ENCODE results near the gene RPS21.
A peak's percentile ranks its signal among the peaks of the same experiment; 100 is the strongest.

RPS21 gene

GRCh38 chr20:62408640-62409039 lies 21.7 kb downstream of the RPS21 start:
- no peak for TF ChIP-seq CTCF (IDR thresholded peaks at IDR 0.05; ENCODE audit: control extremely low read depth, extremely low read depth, low read depth, missing control alignments)
- DNase-seq (ENCODE audit: extremely low spot score), result no peak
- CTCF ChIA-PET, result interaction anchor here (1.5 to 2.2 kb wide), 2 partner anchors 14 to 400 kb away, joined by 3 to 9 read pairs; no protein-coding TSS in a partner anchor
- POLR2A ChIA-PET, result no interaction called here

DNA sequence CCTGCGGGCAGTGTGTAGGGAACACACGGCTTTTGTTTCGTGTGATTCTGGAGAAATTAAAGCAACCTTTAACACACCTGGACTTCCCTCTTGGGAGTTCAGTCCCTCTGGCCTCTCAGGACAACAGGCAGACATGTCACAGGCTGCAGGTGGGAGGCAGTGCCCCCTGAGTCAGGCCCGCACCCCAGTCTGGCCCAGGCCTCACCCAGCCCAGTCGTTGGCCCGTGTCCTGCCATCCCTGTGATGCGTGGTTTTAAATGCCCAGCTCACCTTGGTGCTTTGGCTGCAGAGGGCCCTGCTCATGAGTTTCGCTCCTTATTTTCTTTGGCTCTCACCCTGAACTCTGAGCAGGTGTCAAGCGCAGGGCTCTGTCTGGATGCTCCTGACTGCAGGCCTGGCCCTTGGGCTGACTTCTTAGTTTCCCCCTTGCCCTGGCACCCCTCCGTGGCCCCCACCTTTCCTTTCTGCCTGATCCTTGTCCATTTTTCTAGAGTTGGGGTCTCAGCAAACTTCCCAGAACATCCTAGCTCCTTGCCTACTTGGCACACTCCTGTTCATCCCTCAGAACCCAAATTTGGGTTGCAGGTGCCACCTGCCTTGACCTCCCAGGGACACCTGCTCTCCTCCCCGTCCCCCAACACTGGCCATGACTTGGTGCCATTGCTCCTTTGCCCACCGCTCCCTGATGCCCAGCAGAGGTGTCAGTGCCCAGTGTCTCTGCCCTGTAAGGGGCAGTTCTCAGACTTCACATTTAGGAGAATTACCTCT lies 22.4 kb downstream of the RPS21 start:
- ChIA-PET POLR2A (no interaction called here), CTCF (interaction anchor here (0.7 to 2.7 kb wide), 10 partner anchors 14 to 399 kb away, joined by 3 to 12 read pairs (median 6); partner anchors contain the start of gene ADRM1)

DNA sequence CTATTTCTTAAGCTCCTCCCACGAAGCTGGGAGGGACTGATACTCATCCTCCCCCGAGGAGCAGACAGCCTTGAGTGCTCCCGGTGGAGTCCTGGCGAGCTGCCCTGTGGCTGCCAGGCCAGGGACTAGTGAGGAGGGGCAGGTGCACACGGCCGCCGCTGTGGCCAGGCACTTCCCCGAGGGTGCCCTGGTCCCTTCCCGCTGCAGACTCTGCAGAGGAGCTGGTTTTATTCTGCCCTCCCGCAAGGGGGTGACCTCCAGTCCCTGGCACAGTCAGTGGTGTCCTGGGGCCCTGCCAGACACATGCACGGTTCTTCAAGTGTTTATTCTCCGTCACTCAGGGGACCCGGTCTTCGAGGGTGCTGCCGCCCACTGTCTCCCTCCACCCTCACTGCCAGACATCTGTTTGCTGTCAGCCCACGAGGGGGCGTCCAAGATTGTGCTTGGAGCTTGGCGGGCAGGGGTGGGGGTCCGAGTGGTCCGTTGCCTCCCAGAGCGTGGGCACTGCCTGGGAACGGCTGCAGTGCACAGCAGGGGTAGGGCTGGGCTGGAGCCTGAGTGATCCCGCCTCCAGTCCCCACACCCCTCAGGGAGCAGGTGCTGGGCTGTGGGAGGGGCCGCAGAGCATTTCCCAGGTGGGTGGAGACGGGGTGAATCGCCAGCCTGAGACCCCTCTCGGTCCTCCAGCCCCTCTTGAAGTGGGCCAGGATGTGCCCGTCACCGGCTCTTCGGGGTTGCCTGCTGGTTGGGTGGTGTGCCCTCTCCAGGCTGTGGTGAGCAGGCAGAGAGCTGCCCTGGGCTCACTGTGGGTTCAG lies 23.2 kb downstream of the RPS21 start:
- peak; percentile 62 for DNase-seq (ENCODE audit: extremely low spot score)
- CTCF ChIA-PET, result interaction anchor here (0.7 to 2.7 kb wide), 15 partner anchors 9 to 382 kb away, joined by 3 to 12 read pairs (median 4); partner anchors contain the start of gene ADRM1
- POLR2A ChIA-PET, result interaction anchor here (0.5 kb wide), 1 partner anchor 30 kb away, joined by 3 read pairs; no protein-coding TSS in a partner anchor
- TF ChIP-seq CTCF (IDR thresholded peaks at IDR 0.05; ENCODE audit: control extremely low read depth, extremely low read depth, low read depth, missing control alignments), result peak; percentile 65

More for the DNA sequence above, 22.4 kb downstream of the RPS21 start:
- no peak for TF ChIP-seq CTCF (IDR thresholded peaks at IDR 0.05; ENCODE audit: control extremely low read depth, extremely low read depth, low read depth, missing control alignments)
- DNase-seq (ENCODE audit: extremely low spot score), result no peak

DNA sequence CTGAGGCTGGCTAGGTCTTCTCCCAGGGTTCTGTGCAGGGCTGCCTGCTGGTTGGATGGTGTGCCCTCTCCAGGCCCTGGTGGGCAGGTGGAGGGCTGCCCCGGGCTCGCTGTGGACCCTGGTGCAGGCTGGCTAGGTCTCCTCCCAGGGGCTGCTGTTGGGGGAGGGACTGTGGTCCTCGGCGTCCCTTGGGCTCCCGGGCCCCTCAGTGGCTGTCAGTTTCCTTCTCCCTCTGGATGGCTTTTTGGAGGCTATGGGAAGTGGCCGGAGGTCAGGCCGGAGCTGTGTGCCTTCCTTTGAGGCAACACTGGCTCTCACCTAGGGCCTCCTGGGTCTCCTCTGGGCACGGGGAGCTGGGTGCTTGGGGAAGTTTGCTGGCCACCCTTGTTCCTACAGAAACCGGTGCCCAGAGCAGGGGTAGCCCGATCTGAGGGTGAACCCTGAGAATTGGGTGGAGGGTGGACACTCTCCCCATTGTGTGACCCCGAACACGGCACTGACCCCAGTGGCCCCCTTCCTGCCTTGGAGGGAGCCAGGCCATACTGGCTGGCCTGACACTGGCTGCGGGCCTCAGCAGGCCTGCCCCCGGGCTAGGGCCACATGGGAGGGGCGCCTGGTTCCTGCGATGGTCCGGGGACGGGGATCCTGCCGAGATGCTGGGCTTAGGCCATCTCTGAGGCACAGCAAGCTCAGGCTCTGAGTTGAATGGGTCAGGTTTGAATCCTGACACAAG lies 24.0 kb downstream of the RPS21 start:
- no peak for TF ChIP-seq CTCF (IDR thresholded peaks at IDR 0.05; ENCODE audit: control extremely low read depth, extremely low read depth, low read depth, missing control alignments)
- no peak for DNase-seq (ENCODE audit: extremely low spot score)
- ChIA-PET POLR2A (interaction anchor here (0.5 kb wide), 1 partner anchor 31 kb away, joined by 3 read pairs; no protein-coding TSS in a partner anchor), CTCF (interaction anchor here (1.0 to 2.7 kb wide), 12 partner anchors 8 to 213 kb away, joined by 3 to 12 read pairs (median 4); partner anchors contain the start of gene ADRM1)

- POLR2A ChIA-PET, result no interaction called here
- DNase-seq (ENCODE audit: extremely low spot score), result no peak
- CTCF ChIA-PET, result interaction anchor here (1.5 to 2.7 kb wide), 6 partner anchors 12 to 205 kb away, joined by 3 to 12 read pairs (median 6); partner anchors contain the start of gene ADRM1
- TF ChIP-seq CTCF (IDR thresholded peaks at IDR 0.05; ENCODE audit: control extremely low read depth, extremely low read depth, low read depth, missing control alignments), result no peak
Observed at GRCh38 chr20:62411479-62412193, 24.7 kb downstream of the RPS21 start.
